Panc1 (cell line): ENCODE data around the gene ELMO1. TPM values are rescaled to one million over a fixed set of nuclear protein-coding genes. Genes with fewer than 3 reads are reported as not detected.

Experiments
- ATAC-seq: fragments of 200-7000 bp; cut with Tn5 transposase; 2 replicates; pipeline ENCODE4 v1.9.1; 2020; ENCODE audit warnings: mild to moderate bottlenecking, moderate library complexity
- BruUV-seq: library from RNA; stranded (reverse); fragments of 400-500 nt; replicated peaks from 2 replicates; lab custom pipeline; 2021; lab: Mats Ljungman, UMichigan
- CTCF ChIA-PET: fragments of 300-600 bp; sonication (Branson Sonifier 250); formaldehyde crosslinking; loops from one replicate; lab custom pipeline; 2022; ENCODE audit warnings: antibody characterized with exemption; lab: Charles Lee
- POLR2A ChIA-PET: fragments of 300-600 bp; sonication (Branson Sonifier 250); formaldehyde crosslinking; loops from one replicate; lab custom pipeline; 2022; ENCODE audit warnings: antibody characterized with exemption; lab: Charles Lee
- DNase-seq: peaks from one replicate; pipeline ENCODE4 v3.0.0-alpha.2; 2010; ENCODE audit warnings: low read depth, low spot score
- H3K27ac ChIP-seq: 2 replicates; pipeline ENCODE4 v1.5.1; 2011; ENCODE audit warnings: mild to moderate bottlenecking, low read length, inconsistent platforms
- H3K27me3 ChIP-seq: fragments of 200-500 bp; sonication (Bioruptor generic); 2 replicates; pipeline ENCODE4 v1.6.0; 2014; ENCODE audit warnings: low read length, inconsistent platforms; ENCODE audit not compliant: control insufficient read depth, insufficient read depth
- H3K36me3 ChIP-seq: fragments of 200-500 bp; sonication (Bioruptor generic); 2 replicates; pipeline ENCODE4 v1.5.1; 2014; ENCODE audit warnings: inconsistent platforms, mild to moderate bottlenecking, low read length, moderate library complexity; ENCODE audit not compliant: control insufficient read depth, insufficient read depth
- H3K4me1 ChIP-seq: 2 replicates; pipeline ENCODE4 v1.5.1; 2011; ENCODE audit warnings: inconsistent platforms, mild to moderate bottlenecking, low read length, moderate library complexity; ENCODE audit not compliant: control insufficient read depth, insufficient read depth
- H3K4me3 ChIP-seq, 2 experiments: 2 replicates each; pipeline ENCODE4 v1.5.1; 2011 to 2012; ENCODE audit warnings: low read depth in 2 of 2, low read length in 2 of 2, mild to moderate bottlenecking in 2 of 2, inconsistent platforms in 1 of 2, moderate library complexity in 1 of 2
- H3K9me3 ChIP-seq: fragments of 200-500 bp; sonication (Bioruptor generic); 2 replicates; pipeline ENCODE4 v1.5.1; 2014; ENCODE audit warnings: low read depth, mild to moderate bottlenecking, inconsistent platforms, low read length, moderate library complexity; ENCODE audit not compliant: control insufficient read depth, insufficient read depth
- POLR2AphosphoS5 ChIP-seq: IDR thresholded peaks from 2 replicates; pipeline ENCODE4 v1.6.1; 2012; ENCODE audit warnings: mild to moderate bottlenecking, low read depth, low read length, moderate library complexity
- SIN3A ChIP-seq: IDR thresholded peaks from 2 replicates; pipeline ENCODE4 v1.6.1; 2012; ENCODE audit warnings: low read depth, mild to moderate bottlenecking, low read length, moderate library complexity, borderline replicate concordance; ENCODE audit not compliant: insufficient read depth
- TCF7L2 ChIP-seq: IDR thresholded peaks from 2 replicates; pipeline ENCODE4 v1.6.1; 2011; ENCODE audit warnings: mild to moderate bottlenecking, low read depth, low read length, inconsistent platforms
- in situ Hi-C: cut with HindIII; loops from 2 replicates; pipeline ENCODE4 v1.10.0; 2016; ENCODE audit warnings: low sequenced_read_pairs, low pct_unique_long_range_greater_than_20kb
- intact Hi-C: fragments of 100-400 bp; cut with micrococcal nuclease; formaldehyde crosslinking; loops from one replicate; pipeline ENCODE4 v1.10.0; 2022; ENCODE audit not compliant: unreplicated experiment
- total RNA-seq: library from RNA; stranded (reverse); gene quantifications from one replicate; pipeline ENCODE4 v1.2.1, GENCODE V29; 2021; ENCODE audit not compliant: unreplicated experiment
- TF ChIP-seq, protein P1 (sequence below): fragments of 450-650 bp; IDR thresholded peaks from 2 replicates; pipeline ENCODE4 v1.5.1; 2017; ENCODE audit warnings: mild to moderate bottlenecking
- TF ChIP-seq, protein P2 (sequence below), 2 experiments: IDR thresholded peaks; 2 replicates each; pipeline ENCODE4 v1.6.1; 2011 to 2012; ENCODE audit warnings: low read depth in 2 of 2, control low read depth in 1 of 2, low read length in 1 of 2, mild to moderate bottlenecking in 1 of 2, moderate library complexity in 1 of 2; ENCODE audit not compliant: insufficient read depth in 1 of 2

ELMO1 gene
- total RNA-seq, 1 experiment from 2014 or later: 0.80 TPM

DNA sequence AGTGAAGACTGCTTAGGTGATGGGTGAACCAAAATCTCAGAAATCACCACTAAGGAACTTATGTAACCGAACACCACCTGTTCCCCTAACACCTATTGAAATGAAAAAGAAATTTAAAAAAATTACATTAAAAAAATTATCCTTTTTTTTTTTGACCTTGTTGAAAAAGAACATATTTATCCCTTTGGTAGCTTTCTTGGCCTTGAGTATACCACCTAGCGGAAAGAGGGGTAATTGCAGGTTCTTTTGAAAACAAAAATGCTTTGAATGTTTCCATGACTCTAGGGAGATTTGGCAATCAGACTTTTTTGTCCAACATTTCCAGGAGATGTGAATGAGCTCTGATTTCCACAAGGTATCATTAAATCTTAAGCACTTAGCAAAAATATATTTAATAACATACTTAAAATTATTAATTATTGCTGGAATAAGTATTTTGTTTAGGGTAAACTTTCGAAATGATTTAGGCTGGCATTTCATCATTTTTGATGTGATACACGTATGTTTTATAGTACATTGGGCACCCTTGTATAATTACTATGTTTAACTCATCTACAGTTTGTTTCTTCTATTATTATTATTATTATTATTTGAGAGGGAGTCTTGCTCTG, 47.0 kb upstream of the ELMO1 start:
- in situ Hi-C loops (no loop called here), intact Hi-C loops (loop anchor here (5.0 to 10.0 kb wide), 2 partner anchors 211 to 263 kb away; no protein-coding TSS in a partner anchor)
- CTCF ChIA-PET: interaction anchor here (0.6 to 1.3 kb wide), 5 partner anchors 21 to 341 kb away, joined by 3 to 6 read pairs (median 3); no protein-coding TSS in a partner anchor
- no TSS peak for BruUV-seq
- no peak for ATAC-seq
- no peaks in the 10 kb centered on the region for H3K36me3 ChIP-seq
- H3K27me3 ChIP-seq: peaks cover 2% of the 10 kb centered on the region; the same call in 1 of the 2 replicates
- no peaks in the 10 kb centered on the region for H3K4me1 ChIP-seq
- no peaks in the 10 kb centered on the region for H3K9me3 ChIP-seq
- no peak for TF ChIP-seq SIN3A
- TF ChIP-seq, protein P1, sequence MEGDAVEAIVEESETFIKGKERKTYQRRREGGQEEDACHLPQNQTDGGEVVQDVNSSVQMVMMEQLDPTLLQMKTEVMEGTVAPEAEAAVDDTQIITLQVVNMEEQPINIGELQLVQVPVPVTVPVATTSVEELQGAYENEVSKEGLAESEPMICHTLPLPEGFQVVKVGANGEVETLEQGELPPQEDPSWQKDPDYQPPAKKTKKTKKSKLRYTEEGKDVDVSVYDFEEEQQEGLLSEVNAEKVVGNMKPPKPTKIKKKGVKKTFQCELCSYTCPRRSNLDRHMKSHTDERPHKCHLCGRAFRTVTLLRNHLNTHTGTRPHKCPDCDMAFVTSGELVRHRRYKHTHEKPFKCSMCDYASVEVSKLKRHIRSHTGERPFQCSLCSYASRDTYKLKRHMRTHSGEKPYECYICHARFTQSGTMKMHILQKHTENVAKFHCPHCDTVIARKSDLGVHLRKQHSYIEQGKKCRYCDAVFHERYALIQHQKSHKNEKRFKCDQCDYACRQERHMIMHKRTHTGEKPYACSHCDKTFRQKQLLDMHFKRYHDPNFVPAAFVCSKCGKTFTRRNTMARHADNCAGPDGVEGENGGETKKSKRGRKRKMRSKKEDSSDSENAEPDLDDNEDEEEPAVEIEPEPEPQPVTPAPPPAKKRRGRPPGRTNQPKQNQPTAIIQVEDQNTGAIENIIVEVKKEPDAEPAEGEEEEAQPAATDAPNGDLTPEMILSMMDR: peak; percentile 85
- no peak for TF ChIP-seq POLR2AphosphoS5
- no peak overlapping the region for H3K4me3 ChIP-seq
- DNase-seq: peak; percentile 12
- POLR2A ChIA-PET: interaction anchor here (0.7 kb wide), 1 partner anchor 847 kb away, joined by 3 read pairs; no protein-coding TSS in a partner anchor
- H3K27ac ChIP-seq: no peak overlapping the region

DNA sequence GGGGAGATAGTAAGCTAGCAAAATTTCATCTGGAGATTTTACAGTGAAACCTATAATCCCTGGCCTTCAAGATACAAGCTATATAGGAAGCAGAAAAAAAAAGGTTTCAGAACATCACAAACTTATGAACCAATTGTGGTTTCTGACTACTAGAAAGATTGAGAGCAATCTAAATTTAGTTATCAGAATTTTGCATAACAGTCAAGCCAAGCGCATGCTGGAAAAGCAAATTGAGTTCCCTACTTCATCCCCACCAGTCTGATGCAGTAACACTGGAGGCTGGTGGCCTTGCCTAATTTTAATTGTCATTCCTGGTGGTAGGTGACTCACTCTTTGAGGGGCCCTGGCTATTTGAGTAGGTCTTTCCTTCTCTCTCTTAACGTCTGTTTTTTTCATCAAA, 46.3 kb upstream of the ELMO1 start:
- ChIA-PET CTCF (interaction anchor here (0.6 to 1.3 kb wide), 4 partner anchors 22 to 727 kb away, joined by 3 to 6 read pairs (median 3); no protein-coding TSS in a partner anchor), POLR2A (no interaction called here)
- no peak for ATAC-seq
- in situ Hi-C loops (no loop called here), intact Hi-C loops (loop anchor here (5.0 to 10.0 kb wide), 2 partner anchors 210 to 263 kb away; no protein-coding TSS in a partner anchor)
- DNase-seq: no peak
- H3K4me3 ChIP-seq: no peak overlapping the region
- no peaks in the 10 kb centered on the region for H3K27me3 ChIP-seq
- BruUV-seq: no TSS peak
- H3K36me3 ChIP-seq: no peaks in the 10 kb centered on the region
- no peaks in the 10 kb centered on the region for H3K9me3 ChIP-seq
- no peak overlapping the region for H3K27ac ChIP-seq
- no peaks in the 10 kb centered on the region for H3K4me1 ChIP-seq
- TF ChIP-seq SIN3A (no peak), TCF7L2 (no peak), POLR2AphosphoS5 (no peak)
- TF ChIP-seq, protein P2, sequence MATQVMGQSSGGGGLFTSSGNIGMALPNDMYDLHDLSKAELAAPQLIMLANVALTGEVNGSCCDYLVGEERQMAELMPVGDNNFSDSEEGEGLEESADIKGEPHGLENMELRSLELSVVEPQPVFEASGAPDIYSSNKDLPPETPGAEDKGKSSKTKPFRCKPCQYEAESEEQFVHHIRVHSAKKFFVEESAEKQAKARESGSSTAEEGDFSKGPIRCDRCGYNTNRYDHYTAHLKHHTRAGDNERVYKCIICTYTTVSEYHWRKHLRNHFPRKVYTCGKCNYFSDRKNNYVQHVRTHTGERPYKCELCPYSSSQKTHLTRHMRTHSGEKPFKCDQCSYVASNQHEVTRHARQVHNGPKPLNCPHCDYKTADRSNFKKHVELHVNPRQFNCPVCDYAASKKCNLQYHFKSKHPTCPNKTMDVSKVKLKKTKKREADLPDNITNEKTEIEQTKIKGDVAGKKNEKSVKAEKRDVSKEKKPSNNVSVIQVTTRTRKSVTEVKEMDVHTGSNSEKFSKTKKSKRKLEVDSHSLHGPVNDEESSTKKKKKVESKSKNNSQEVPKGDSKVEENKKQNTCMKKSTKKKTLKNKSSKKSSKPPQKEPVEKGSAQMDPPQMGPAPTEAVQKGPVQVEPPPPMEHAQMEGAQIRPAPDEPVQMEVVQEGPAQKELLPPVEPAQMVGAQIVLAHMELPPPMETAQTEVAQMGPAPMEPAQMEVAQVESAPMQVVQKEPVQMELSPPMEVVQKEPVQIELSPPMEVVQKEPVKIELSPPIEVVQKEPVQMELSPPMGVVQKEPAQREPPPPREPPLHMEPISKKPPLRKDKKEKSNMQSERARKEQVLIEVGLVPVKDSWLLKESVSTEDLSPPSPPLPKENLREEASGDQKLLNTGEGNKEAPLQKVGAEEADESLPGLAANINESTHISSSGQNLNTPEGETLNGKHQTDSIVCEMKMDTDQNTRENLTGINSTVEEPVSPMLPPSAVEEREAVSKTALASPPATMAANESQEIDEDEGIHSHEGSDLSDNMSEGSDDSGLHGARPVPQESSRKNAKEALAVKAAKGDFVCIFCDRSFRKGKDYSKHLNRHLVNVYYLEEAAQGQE (IDR thresholded peaks at IDR 0.05; ENCODE audit: insufficient read depth in 1 of 2, low read depth in 2 of 2, low read length in 1 of 2): no peak
- TF ChIP-seq, protein P1: no peak
